Raji (cell line): ENCODE results near the gene BABAM1.

Experiments used
- POLR2A ChIP-seq: IDR thresholded peaks from 2 replicates; pipeline ENCODE4 v1.6.1; 2011; ENCODE audit warnings: low read depth, low read length, control low read depth; ENCODE audit not compliant: insufficient read depth

BABAM1 gene

GRCh38 chr19:17283504-17283996 is 16.3 kb downstream of the BABAM1 start:
- TF ChIP-seq POLR2A, result no peak

GRCh38 chr19:17285415-17286135 is 18.3 kb downstream of the BABAM1 start:
- no peak for TF ChIP-seq POLR2A

GRCh38 chr19:17286263-17286662 is 19.0 kb downstream of the BABAM1 start:
- TF ChIP-seq POLR2A, result no peak

DNA sequence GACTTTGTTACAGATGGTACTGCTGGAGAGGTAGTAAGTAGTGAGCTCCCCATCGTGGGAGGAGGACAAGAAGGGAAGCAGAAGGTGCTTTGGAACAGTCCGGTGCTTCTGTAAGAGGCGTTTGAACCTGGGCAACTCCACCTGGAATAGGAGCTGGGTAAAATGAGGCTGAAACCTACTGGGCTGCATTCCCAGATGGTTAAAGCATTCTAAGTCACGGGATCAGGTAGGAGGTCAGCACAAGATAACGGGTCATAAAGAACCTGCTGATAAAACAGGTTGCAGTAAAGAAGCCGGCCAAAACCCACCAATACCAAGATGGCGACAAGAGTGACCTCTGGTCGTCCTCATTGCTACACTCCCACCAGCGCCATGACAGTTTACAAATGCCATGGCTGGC is 19.5 kb downstream of the BABAM1 start:
- TF ChIP-seq POLR2A, result no peak

DNA sequence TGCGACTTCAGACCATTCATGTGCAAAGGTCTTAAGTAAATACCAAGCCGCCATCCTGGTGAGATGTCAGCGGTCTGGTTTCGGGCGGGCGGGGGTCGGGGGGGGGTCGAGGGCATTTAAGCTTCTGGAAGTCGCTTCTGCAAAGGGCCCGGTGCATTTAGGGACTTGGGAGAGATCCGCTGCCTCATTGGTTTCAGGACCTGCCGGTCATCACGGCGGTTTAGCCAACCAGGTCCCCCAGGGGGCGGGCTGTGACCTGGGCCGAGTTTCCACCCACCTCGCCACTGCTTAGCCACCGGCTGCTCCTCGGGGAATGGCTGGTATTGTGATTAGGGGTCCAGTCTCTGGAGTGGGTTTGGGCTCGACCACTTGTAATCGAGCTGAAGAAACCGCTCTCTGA is 22.2 kb downstream of the BABAM1 start:
- TF ChIP-seq POLR2A, result no peak

- TF ChIP-seq POLR2A, result peak; percentile 93
These were observed 25.2 kb downstream of the BABAM1 start for GRCh38 chr19:17292301-17293074.

- TF ChIP-seq POLR2A, result no peak
These were observed 26.4 kb downstream of the BABAM1 start for GRCh38 chr19:17293605-17294004.

GRCh38 chr19:17294051-17294891 is 27.0 kb downstream of the BABAM1 start:
- no peak for TF ChIP-seq POLR2A

DNA sequence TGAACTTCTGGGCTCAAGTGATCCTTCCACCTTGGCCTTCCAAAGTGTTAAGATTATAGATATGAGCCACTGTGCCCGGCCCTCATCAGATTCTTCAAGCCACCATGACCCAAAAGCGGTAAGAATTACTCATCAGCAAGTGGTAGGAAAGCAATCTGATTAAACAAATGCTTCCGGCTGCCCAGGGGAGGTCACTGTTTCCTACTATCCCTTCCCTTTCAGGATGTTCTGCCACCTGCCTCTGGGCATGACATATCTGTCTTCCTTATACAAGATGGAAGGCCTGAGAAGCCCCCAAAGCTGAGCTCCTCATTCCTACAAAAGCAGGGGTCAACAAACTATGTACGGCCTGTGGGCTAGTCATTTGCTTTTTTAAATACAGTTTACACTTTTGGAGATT is 29.0 kb downstream of the BABAM1 start:
- TF ChIP-seq POLR2A, result no peak

- no peak for TF ChIP-seq POLR2A
These were observed 29.7 kb downstream of the BABAM1 start for GRCh38 chr19:17296976-17297375.

DNA sequence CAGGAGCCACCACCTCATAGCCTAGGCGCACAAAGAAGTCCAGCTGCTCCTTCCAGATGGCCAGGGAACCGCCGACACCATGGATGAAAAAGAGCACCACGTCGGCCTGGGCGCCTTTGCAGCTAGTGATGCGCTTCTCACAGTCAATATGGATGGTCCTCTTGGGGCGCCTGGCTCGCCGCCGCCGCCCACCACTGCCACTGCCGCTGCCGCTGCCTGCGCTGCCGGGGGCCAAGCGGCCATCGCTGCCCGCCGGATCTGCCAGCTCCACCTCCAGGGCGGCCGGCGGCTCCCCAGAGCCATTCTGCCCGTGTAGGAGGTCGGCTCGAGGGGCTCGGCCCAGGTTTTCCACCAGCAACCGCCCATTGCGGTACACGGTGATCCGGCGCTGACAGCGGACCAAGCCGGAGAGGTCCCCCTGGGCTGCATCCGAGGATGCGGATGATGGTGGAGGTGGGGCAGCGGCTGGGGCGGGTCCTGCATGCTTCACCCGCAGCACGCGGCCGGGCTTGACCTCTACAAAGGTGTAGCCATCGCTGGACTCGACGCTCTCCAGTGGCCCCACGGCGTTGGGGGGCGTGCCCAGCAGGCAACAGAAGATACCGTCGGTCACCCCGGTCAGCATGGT is 33.9 kb downstream of the BABAM1 start:
- TF ChIP-seq POLR2A, result no peak

DNA sequence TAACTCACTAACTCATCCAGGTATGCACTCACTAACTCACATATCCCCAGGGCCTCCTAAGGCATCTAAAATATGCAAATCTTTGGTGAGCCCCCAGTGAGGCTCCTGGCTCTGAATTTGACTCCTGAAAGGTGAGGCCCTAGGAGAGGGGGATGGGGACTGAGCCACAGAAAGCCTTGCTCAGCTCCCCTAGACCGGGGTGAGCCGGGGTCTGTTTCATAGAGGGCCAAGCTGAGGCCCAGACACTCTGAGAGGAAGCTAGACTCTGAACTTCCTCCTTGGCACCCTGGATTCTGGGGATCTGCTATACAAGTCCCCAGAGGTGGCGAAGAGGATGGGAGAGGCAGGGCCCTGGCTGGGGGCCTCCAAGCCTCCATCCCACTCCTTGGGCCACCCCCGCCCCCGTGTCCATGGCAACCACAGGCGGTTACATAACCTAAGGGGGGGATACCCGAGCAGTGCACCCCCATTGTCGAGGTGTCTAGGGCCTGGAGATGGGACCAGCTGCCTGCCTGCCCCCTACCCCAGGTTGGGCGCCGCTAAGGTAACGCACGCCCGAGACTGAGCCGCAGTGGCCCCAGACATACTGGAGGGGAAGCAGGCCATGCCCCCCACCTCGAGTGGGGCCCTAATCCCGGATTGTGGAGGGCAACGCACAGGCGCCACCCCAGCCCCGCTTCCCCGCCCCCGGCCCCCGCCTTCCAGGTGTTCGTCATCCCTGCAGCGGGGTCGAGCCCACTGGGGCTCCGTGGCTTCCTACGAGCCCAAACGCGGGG is 35.3 kb downstream of the BABAM1 start:
- TF ChIP-seq POLR2A, result no peak

DNA sequence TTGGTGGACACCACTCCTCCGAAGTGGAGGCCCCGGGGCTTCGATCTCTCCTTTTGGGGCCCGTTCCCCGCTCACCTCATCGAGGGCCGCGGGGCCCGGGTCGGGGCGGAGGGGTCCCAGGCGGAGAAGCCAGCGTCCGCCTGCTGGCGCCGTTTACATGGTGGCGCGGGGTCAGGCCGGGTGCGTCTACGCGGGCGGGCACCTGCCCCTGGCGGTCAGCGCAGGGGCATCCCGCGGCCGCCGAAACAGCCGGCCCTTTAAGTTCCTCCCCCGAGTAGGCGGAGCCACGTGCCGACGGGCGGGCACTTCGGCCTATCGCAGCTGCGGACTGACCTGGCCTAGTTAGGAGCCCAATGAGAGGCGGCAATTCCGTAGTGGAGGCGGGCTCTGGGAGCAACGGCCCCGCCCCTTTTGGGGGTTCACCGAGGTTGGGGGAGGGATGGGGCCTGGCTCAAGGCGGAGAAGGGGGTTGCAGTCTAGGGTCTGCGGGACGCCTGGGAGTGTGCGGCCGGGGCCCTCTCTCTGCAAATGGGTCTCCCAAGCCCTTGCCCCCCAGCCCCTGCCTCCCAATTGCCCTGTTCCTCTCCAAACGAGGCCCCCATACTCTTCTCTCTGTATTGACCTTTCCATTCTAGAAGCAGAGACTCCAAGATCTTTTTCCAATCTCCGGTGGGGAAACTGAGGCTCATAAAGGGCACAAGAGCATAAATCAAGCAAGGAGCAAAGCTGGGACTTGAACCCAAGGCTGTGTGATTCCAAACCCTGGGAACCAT is 36.1 kb downstream of the BABAM1 start, which contains the start of gene ABHD8:
Gene ABHD8, minus strand, starts transcription at position 259 of the 773 bp plus-strand sequence. CDS start 1,809 bp downstream, outside the sequence.
- TF ChIP-seq POLR2A, result peak; percentile 31; the same call in 1 of the 2 replicates
